ENCODE data around the gene THUMPD1. TPM values are rescaled to one million over a fixed set of nuclear protein-coding genes. Genes with fewer than 3 reads are reported as not detected.

The THUMPD1 gene
- 48.6 and 56.9 TPM in 2 replicates for total RNA-seq

GRCh38 chr16:20741554-20742285 lies at the start of gene THUMPD1:
Gene THUMPD1, minus strand, starts transcription at chr16:20741818. Its CDS starts 79 bp downstream, at chr16:20741739.

GRCh38 chr16:20763461-20764232 lies 22.0 kb upstream of the THUMPD1 start, which contains the start of gene ACSM3:
Gene ACSM3, plus strand, starts transcription at chr16:20764014. Its CDS starts 6,021 bp downstream, at chr16:20770035.

Other genes starting within 250 kb of the THUMPD1 start
- under 0.01 TPM in 1 of 2 replicates, not detected in the other for gene ACSM2B, start 165.5 kb downstream of the THUMPD1 start, total RNA-seq
- gene ACSM1, start 44.1 kb downstream of the THUMPD1 start, total RNA-seq: not detected in 2 replicates
- gene ACSM3, start 22.2 kb upstream of the THUMPD1 start, total RNA-seq: 0.19 and 2.7 TPM in 2 replicates
- 12.1 and 13.2 TPM in 2 replicates for gene ERI2, start 64.7 kb upstream of the THUMPD1 start, total RNA-seq
- gene REXO5, start 64.7 kb upstream of the THUMPD1 start, total RNA-seq: 2.5 and 2.9 TPM in 2 replicates
- 36.3 and 37.2 TPM in 2 replicates for gene DCUN1D3, start 158.5 kb upstream of the THUMPD1 start, total RNA-seq
- gene LYRM1, start 159.0 kb upstream of the THUMPD1 start, total RNA-seq: 49.1 and 73.1 TPM in 2 replicates